Activated gamma-delta T cell treated with anti-CD3 and anti-CD28 coated beads, Interleukin-2, amount 50 U/mL, for 16 hours (primary cell): ENCODE data around the gene TMEM106B.
"Not testable (repeated sequence)": the region's sequence is repeated elsewhere in the genome, so short reads cannot be mapped to it uniquely, and the experiment has no call there.

Source experiments
- DNase-seq: peaks from one replicate; pipeline ENCODE4 v3.0.0-alpha.2; 2020; ENCODE audit warnings: low read depth

Gene TMEM106B

GRCh38 chr7:12211054-12211710 is at the start of gene TMEM106B:
TMEM106B (plus strand) TSS chr7:12211294; CDS start chr7:12214811, 3,517 bp downstream.
- DNase-seq: peak; percentile 92

GRCh38 chr7:12162415-12163113 is 48.5 kb upstream of the TMEM106B start:
- no peak for DNase-seq

- not testable (repeated sequence) for DNase-seq
Measured at GRCh38 chr7:12168065-12168464, 43.0 kb upstream of the TMEM106B start.

GRCh38 chr7:12169981-12170820 is 40.9 kb upstream of the TMEM106B start:
- not testable (repeated sequence) for DNase-seq

GRCh38 chr7:12173671-12174070 is 37.4 kb upstream of the TMEM106B start:
- DNase-seq: no peak

- no peak for DNase-seq
Measured at GRCh38 chr7:12174931-12175330, 36.2 kb upstream of the TMEM106B start.

- DNase-seq: no peak
Measured at GRCh38 chr7:12178317-12178716, 32.8 kb upstream of the TMEM106B start.

GRCh38 chr7:12194426-12194825 is 16.7 kb upstream of the TMEM106B start:
- DNase-seq: no peak

- DNase-seq: no peak
Measured at GRCh38 chr7:12196386-12196785, 14.7 kb upstream of the TMEM106B start.

- no peak for DNase-seq
Measured at GRCh38 chr7:12199363-12199762, 11.7 kb upstream of the TMEM106B start.

- no peak for DNase-seq
Measured at GRCh38 chr7:12207046-12207445, 4.0 kb upstream of the TMEM106B start.

GRCh38 chr7:12209221-12209620 is 1.9 kb upstream of the TMEM106B start:
- no peak for DNase-seq

- DNase-seq: no peak
Measured at GRCh38 chr7:12210179-12211053, 678 bp upstream of the TMEM106B start.

- no peak for DNase-seq
Measured at GRCh38 chr7:12211711-12212485, 804 bp downstream of the TMEM106B start.

GRCh38 chr7:12217311-12217710 is 6.2 kb downstream of the TMEM106B start:
- DNase-seq: no peak

GRCh38 chr7:12220389-12221046 is 9.4 kb downstream of the TMEM106B start:
- DNase-seq: no peak

GRCh38 chr7:12221414-12221813 is 10.3 kb downstream of the TMEM106B start:
- no peak for DNase-seq

GRCh38 chr7:12222889-12223579 is 11.9 kb downstream of the TMEM106B start:
- DNase-seq: no peak

GRCh38 chr7:12225017-12225416 is 13.9 kb downstream of the TMEM106B start:
- DNase-seq: not testable (repeated sequence)

- DNase-seq: no peak
Measured at GRCh38 chr7:12226756-12227155, 15.7 kb downstream of the TMEM106B start.
